Measurements from ENCODE around the gene ZNF831.

Gene ZNF831

DNA sequence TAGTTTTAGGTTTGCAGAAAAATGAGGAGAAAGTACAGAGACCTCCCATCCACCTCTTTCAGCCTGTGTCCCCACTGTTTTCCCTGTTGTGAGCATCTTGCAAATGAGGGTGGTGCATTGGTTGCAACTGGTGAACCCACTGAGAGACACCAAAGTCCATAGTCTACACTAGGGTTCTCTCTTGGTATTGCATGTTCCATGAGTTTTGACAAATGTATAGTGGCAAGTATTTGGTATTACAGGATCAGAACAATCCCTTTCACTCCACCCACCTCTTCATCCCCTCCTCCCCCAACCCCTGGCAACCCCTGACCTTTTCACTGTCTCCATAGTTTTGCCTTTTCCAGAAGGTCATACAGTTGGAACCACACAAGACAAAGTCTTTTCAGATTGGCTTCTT, 20.1 kb downstream of the ZNF831 start:
- no peak overlapping the region for H3K9ac ChIP-seq (ENCODE audit: low read length)
- H2AFZ ChIP-seq (ENCODE audit: low read length) = no peak overlapping the region
- no peaks in the 10 kb centered on the region for H3K4me1 ChIP-seq (ENCODE audit: low read length)
- TF ChIP-seq EZH2phosphoT487 (IDR thresholded peaks at IDR 0.05; ENCODE audit: low read length) (no peak), EZH2 (optimal IDR thresholded peaks at IDR 0.05; ENCODE audit: low read depth, low read length) (no peak)
- TF ChIP-seq, protein P1, sequence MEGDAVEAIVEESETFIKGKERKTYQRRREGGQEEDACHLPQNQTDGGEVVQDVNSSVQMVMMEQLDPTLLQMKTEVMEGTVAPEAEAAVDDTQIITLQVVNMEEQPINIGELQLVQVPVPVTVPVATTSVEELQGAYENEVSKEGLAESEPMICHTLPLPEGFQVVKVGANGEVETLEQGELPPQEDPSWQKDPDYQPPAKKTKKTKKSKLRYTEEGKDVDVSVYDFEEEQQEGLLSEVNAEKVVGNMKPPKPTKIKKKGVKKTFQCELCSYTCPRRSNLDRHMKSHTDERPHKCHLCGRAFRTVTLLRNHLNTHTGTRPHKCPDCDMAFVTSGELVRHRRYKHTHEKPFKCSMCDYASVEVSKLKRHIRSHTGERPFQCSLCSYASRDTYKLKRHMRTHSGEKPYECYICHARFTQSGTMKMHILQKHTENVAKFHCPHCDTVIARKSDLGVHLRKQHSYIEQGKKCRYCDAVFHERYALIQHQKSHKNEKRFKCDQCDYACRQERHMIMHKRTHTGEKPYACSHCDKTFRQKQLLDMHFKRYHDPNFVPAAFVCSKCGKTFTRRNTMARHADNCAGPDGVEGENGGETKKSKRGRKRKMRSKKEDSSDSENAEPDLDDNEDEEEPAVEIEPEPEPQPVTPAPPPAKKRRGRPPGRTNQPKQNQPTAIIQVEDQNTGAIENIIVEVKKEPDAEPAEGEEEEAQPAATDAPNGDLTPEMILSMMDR (IDR thresholded peaks at IDR 0.05; ENCODE audit: low read length) = no peak
- H3K9me3 ChIP-seq (replicated peaks; ENCODE audit: insufficient read depth, low read length) = no peaks in the 10 kb centered on the region
- no peaks in the 10 kb centered on the region for H3K79me2 ChIP-seq (ENCODE audit: low read length)
- no peak overlapping the region for H3K4me3 ChIP-seq (ENCODE audit: low read length)
- no peaks in the 10 kb centered on the region for H3K36me3 ChIP-seq (replicated peaks; ENCODE audit: insufficient read depth, low read length)
- H3K9me2 ChIP-seq (replicated peaks; ENCODE audit: insufficient read depth, low read length) = no peaks in the 10 kb centered on the region
- no peak overlapping the region for H3K4me2 ChIP-seq (ENCODE audit: low read depth, low read length)
- H3K27me3 ChIP-seq (replicated peaks; ENCODE audit: insufficient read depth, low read length) = peaks cover 73% of the 10 kb centered on the region
- no peaks in the 10 kb centered on the region for H3F3A ChIP-seq (ENCODE audit: insufficient read depth, low read length)
- peaks cover 2% of the 10 kb centered on the region; the same call in 1 of the 2 replicates for H4K20me1 ChIP-seq (ENCODE audit: insufficient read depth, low read length)
- H3K27ac ChIP-seq (ENCODE audit: low read length) = no peak overlapping the region
- no peak for DNase-seq

DNA sequence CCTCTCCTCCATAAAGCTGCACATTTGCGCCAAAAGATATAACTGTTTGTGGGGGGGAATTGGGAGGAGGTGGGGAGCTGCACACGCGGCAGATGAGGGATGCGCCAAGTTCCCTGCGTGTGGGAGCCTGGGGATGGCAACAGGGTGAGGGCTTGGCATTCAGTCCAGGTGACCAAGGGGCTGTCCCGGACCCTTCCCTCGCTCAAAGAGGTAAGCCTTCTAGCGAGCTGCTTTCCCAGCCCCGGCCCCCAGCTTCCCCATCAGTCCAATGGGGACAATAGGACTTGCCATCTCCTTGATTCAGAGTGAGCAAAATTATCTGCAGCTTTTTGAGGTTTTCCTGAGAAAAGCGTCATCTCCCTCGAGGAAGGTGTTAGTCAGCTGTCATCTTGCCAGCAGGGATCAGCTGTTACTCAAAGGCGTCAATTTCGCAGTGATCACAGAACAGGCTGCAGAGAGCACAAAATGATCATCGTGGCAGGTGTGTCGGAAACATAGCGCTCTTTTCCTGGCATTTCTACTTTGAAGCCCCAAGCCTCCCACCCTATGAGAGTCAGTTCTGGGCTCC, 21.3 kb downstream of the ZNF831 start:
- H3K4me1 ChIP-seq (ENCODE audit: low read length) = no peaks in the 10 kb centered on the region
- H3K4me3 ChIP-seq (ENCODE audit: low read length) = no peak overlapping the region
- TF ChIP-seq EZH2 (optimal IDR thresholded peaks at IDR 0.05; ENCODE audit: low read depth, low read length) (no peak), EZH2phosphoT487 (IDR thresholded peaks at IDR 0.05; ENCODE audit: low read length) (no peak)
- TF ChIP-seq, protein P1 (IDR thresholded peaks at IDR 0.05; ENCODE audit: low read length) = no peak
- DNase-seq = no peak
- peaks cover 2% of the 10 kb centered on the region; the same call in 1 of the 2 replicates for H4K20me1 ChIP-seq (ENCODE audit: insufficient read depth, low read length)
- H3K9ac ChIP-seq (ENCODE audit: low read length) = no peak overlapping the region
- no peaks in the 10 kb centered on the region for H3K79me2 ChIP-seq (ENCODE audit: low read length)
- H3K27ac ChIP-seq (ENCODE audit: low read length) = no peak overlapping the region
- H3K9me3 ChIP-seq (replicated peaks; ENCODE audit: insufficient read depth, low read length) = no peaks in the 10 kb centered on the region
- peaks cover 71% of the 10 kb centered on the region for H3K27me3 ChIP-seq (replicated peaks; ENCODE audit: insufficient read depth, low read length)
- no peaks in the 10 kb centered on the region for H3F3A ChIP-seq (ENCODE audit: insufficient read depth, low read length)
- no peak overlapping the region for H3K4me2 ChIP-seq (ENCODE audit: low read depth, low read length)
- no peaks in the 10 kb centered on the region for H3K9me2 ChIP-seq (replicated peaks; ENCODE audit: insufficient read depth, low read length)
- H3K36me3 ChIP-seq (replicated peaks; ENCODE audit: insufficient read depth, low read length) = no peaks in the 10 kb centered on the region
- no peak overlapping the region for H2AFZ ChIP-seq (ENCODE audit: low read length)

DNA sequence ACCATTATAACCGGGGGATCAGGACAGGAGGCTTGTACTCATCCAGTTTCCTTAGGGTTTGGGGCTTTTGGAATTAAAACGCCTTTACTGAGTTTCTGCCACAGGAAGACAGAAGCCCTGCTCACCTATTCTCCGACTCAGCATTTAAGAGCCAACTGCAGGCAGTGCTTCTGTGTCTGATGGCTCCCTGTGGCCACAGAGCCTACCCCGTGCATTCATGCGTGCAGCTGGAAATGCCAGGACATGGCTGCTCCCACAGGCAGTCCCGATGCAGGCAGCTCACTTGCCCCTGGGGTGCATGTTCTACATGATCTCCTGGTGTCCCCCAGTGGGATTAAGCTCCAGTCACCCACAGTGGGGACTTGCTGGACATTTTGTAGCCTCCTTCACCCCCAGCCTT, 22.2 kb downstream of the ZNF831 start:
- Histone ChIP-seq H3K4me3 (ENCODE audit: low read length) (no peak overlapping the region), H4K20me1 (ENCODE audit: insufficient read depth, low read length) (peaks cover 2% of the 10 kb centered on the region; the same call in 1 of the 2 replicates), H2AFZ (ENCODE audit: low read length) (no peak overlapping the region), H3K9me3 (replicated peaks; ENCODE audit: insufficient read depth, low read length) (no peaks in the 10 kb centered on the region), H3K36me3 (replicated peaks; ENCODE audit: insufficient read depth, low read length) (no peaks in the 10 kb centered on the region), H3K4me1 (ENCODE audit: low read length) (no peaks in the 10 kb centered on the region), H3K9me2 (replicated peaks; ENCODE audit: insufficient read depth, low read length) (no peaks in the 10 kb centered on the region), H3K27me3 (replicated peaks; ENCODE audit: insufficient read depth, low read length) (peaks cover 77% of the 10 kb centered on the region), H3F3A (ENCODE audit: insufficient read depth, low read length) (no peaks in the 10 kb centered on the region), H3K4me2 (ENCODE audit: low read depth, low read length) (no peak overlapping the region), H3K27ac (ENCODE audit: low read length) (no peak overlapping the region), H3K79me2 (ENCODE audit: low read length) (no peaks in the 10 kb centered on the region), H3K9ac (ENCODE audit: low read length) (no peak overlapping the region)
- TF ChIP-seq EZH2phosphoT487 (IDR thresholded peaks at IDR 0.05; ENCODE audit: low read length) (no peak), EZH2 (optimal IDR thresholded peaks at IDR 0.05; ENCODE audit: low read depth, low read length) (no peak)
- TF ChIP-seq, protein P1 (IDR thresholded peaks at IDR 0.05; ENCODE audit: low read length) = no peak
- DNase-seq = no peak
